Mesendoderm (in vitro differentiated cells): ENCODE measurements around the gene RAMACL.

Source experiments
- DNase-seq: peaks from one replicate; pipeline ENCODE4 v3.0.0; 2013
- H2AK5ac ChIP-seq: 2 replicates; pipeline ENCODE4 v1.6.1; 2013; ENCODE audit warnings: low read length, inconsistent platforms
- H2BK120ac ChIP-seq: 2 replicates; pipeline ENCODE4 v1.6.1; 2013; ENCODE audit warnings: low read depth, mild to moderate bottlenecking, low read length, moderate library complexity, mixed read lengths
- H2BK15ac ChIP-seq: replicated peaks from 2 replicates; pipeline ENCODE4 v1.6.1; 2013; ENCODE audit warnings: low read depth, mild to moderate bottlenecking, moderate library complexity
- H2BK5ac ChIP-seq: 2 replicates; pipeline ENCODE4 v1.6.1; 2013; ENCODE audit warnings: low read length, inconsistent platforms
- H3K18ac ChIP-seq: 2 replicates; pipeline ENCODE4 v1.6.1; 2013; ENCODE audit warnings: mild to moderate bottlenecking, low read length, mixed read lengths
- H3K23ac ChIP-seq: one replicate; pipeline ENCODE4 v1.6.1; 2013; ENCODE audit warnings: low read length
- H3K27ac ChIP-seq: 2 replicates; pipeline ENCODE4 v1.5.1; 2013; ENCODE audit warnings: low read depth, mild to moderate bottlenecking, inconsistent platforms, low read length, moderate library complexity
- H3K27me3 ChIP-seq: 2 replicates; pipeline ENCODE4 v1.6.1; 2013; ENCODE audit warnings: low read length, control low read depth, mild to moderate bottlenecking, inconsistent platforms; ENCODE audit not compliant: insufficient read depth, poor library complexity
- H3K36me3 ChIP-seq: 2 replicates; pipeline ENCODE4 v1.6.1; 2013; ENCODE audit warnings: low read length, inconsistent platforms; ENCODE audit not compliant: control insufficient read depth, insufficient read depth
- H3K4ac ChIP-seq: one replicate; pipeline ENCODE4 v1.6.1; 2013; ENCODE audit warnings: low read depth, mild to moderate bottlenecking, low read length, moderate library complexity
- H3K4me1 ChIP-seq: 2 replicates; pipeline ENCODE4 v1.6.1; 2013; ENCODE audit warnings: low read depth, low read length, inconsistent platforms; ENCODE audit not compliant: control insufficient read depth
- H3K4me2 ChIP-seq: 2 replicates; pipeline ENCODE4 v1.6.1; 2013; ENCODE audit warnings: low read length
- H3K4me3 ChIP-seq: 2 replicates; pipeline ENCODE4 v1.5.1; 2013; ENCODE audit warnings: mild to moderate bottlenecking, low read length
- H3K56ac ChIP-seq: one replicate; pipeline ENCODE4 v1.6.1; 2013; ENCODE audit warnings: low read length
- H3K79me1 ChIP-seq: 2 replicates; pipeline ENCODE4 v1.6.1; 2013; ENCODE audit warnings: low read length, inconsistent platforms
- H3K79me2 ChIP-seq: 2 replicates; pipeline ENCODE4 v1.6.1; 2013; ENCODE audit warnings: mild to moderate bottlenecking, low read length; ENCODE audit not compliant: control insufficient read depth, insufficient read depth
- H3K9ac ChIP-seq: 2 replicates; pipeline ENCODE4 v1.6.1; 2013; ENCODE audit warnings: low read length, inconsistent platforms
- H4K5ac ChIP-seq: one replicate; pipeline ENCODE4 v1.6.1; 2013; ENCODE audit warnings: low read length
- H4K8ac ChIP-seq: one replicate; pipeline ENCODE4 v1.6.1; 2013; ENCODE audit warnings: low read depth, mild to moderate bottlenecking, control low read depth, low read length, moderate library complexity
- WGBS: extraction: QIAGEN DNeasy Blood & Tissue Kit; methylation state at CpG from one replicate; pipeline ENCODE4 v1.1.7; 2013; ENCODE audit warnings: low lambda C conversion rate, missing lambda C conversion rate; ENCODE audit not compliant: insufficient coverage; ENCODE audit errors: extremely low coverage; 5-methylcytosine and 5-hydroxymethylcytosine counted together

The RAMACL gene

GRCh38 chr6:166542580-166542912, 43.9 kb downstream of the RAMACL start:
- H3K27me3 ChIP-seq: no peaks in the 10 kb centered on the region
- no peaks in the 10 kb centered on the region for H3K79me1 ChIP-seq
- no peak overlapping the region for H3K56ac ChIP-seq
- H4K5ac ChIP-seq: no peak overlapping the region
- H3K79me2 ChIP-seq: no peaks in the 10 kb centered on the region
- no peak overlapping the region for H3K4ac ChIP-seq
- H3K4me3 ChIP-seq: no peak overlapping the region
- H3K23ac ChIP-seq: no peak overlapping the region
- DNase-seq: peak; percentile 92
- H2BK120ac ChIP-seq: no peak overlapping the region
- H3K18ac ChIP-seq: no peak overlapping the region
- no peak overlapping the region for H3K4me2 ChIP-seq
- H2BK15ac ChIP-seq: no peak overlapping the region
- H3K36me3 ChIP-seq: no peaks in the 10 kb centered on the region
- H3K4me1 ChIP-seq: peaks cover 8% of the 10 kb centered on the region
- no peak overlapping the region for H3K9ac ChIP-seq
- no peak overlapping the region for H2BK5ac ChIP-seq
- no CpG with 5 or more reads among the region's 4 CpGs for WGBS
- no peak overlapping the region for H3K27ac ChIP-seq
- no peak overlapping the region for H2AK5ac ChIP-seq
- H4K8ac ChIP-seq: no peak overlapping the region

GRCh38 chr6:166541876-166542579, 44.5 kb downstream of the RAMACL start:
- Histone ChIP-seq H3K79me1 (no peaks in the 10 kb centered on the region), H3K4ac (no peak overlapping the region), H2BK5ac (no peak overlapping the region), H3K27me3 (no peaks in the 10 kb centered on the region), H2AK5ac (no peak overlapping the region), H3K79me2 (no peaks in the 10 kb centered on the region), H2BK15ac (no peak overlapping the region), H3K9ac (no peak overlapping the region), H3K18ac (peak overlapping the region; percentile 62), H3K56ac (no peak overlapping the region), H4K8ac (no peak overlapping the region), H3K36me3 (no peaks in the 10 kb centered on the region), H3K4me2 (no peak overlapping the region), H4K5ac (no peak overlapping the region), H3K4me1 (peaks cover 8% of the 10 kb centered on the region), H3K27ac (peak overlapping the region; percentile 42), H3K23ac (no peak overlapping the region), H2BK120ac (peak overlapping the region; percentile 17), H3K4me3 (no peak overlapping the region)
- WGBS: no CpG with 5 or more reads among the region's 12 CpGs
- DNase-seq: no peak

GRCh38 chr6:166541366-166541765, 45.1 kb downstream of the RAMACL start:
- H3K18ac ChIP-seq: peak overlapping the region; percentile 15
- no peak overlapping the region for H3K56ac ChIP-seq
- H2BK15ac ChIP-seq: no peak overlapping the region
- no peaks in the 10 kb centered on the region for H3K27me3 ChIP-seq
- no peak overlapping the region for H2BK120ac ChIP-seq
- no peaks in the 10 kb centered on the region for H3K36me3 ChIP-seq
- no peak overlapping the region for H4K5ac ChIP-seq
- no CpG with 5 or more reads among the region's 12 CpGs for WGBS
- H3K23ac ChIP-seq: no peak overlapping the region
- H3K9ac ChIP-seq: no peak overlapping the region
- H3K4me3 ChIP-seq: no peak overlapping the region
- H3K4me2 ChIP-seq: no peak overlapping the region
- no peaks in the 10 kb centered on the region for H3K79me1 ChIP-seq
- H2BK5ac ChIP-seq: no peak overlapping the region
- no peak overlapping the region for H4K8ac ChIP-seq
- peaks cover 8% of the 10 kb centered on the region for H3K4me1 ChIP-seq
- no peaks in the 10 kb centered on the region for H3K79me2 ChIP-seq
- no peak overlapping the region for H3K4ac ChIP-seq
- no peak overlapping the region for H2AK5ac ChIP-seq
- no peak for DNase-seq
- H3K27ac ChIP-seq: no peak overlapping the region

GRCh38 chr6:166540631-166541331, 45.7 kb downstream of the RAMACL start:
- no CpG with 5 or more reads among the region's 18 CpGs for WGBS
- H3K79me1 ChIP-seq: no peaks in the 10 kb centered on the region
- no peak overlapping the region for H3K4ac ChIP-seq
- H3K18ac ChIP-seq: peak overlapping the region; percentile 43
- no peak for DNase-seq
- no peaks in the 10 kb centered on the region for H3K36me3 ChIP-seq
- H3K4me2 ChIP-seq: no peak overlapping the region
- peak overlapping the region; percentile 26 for H3K27ac ChIP-seq
- peaks cover 8% of the 10 kb centered on the region for H3K4me1 ChIP-seq
- H2BK15ac ChIP-seq: no peak overlapping the region
- peak overlapping the region; percentile 20 for H3K56ac ChIP-seq
- H2AK5ac ChIP-seq: no peak overlapping the region
- H3K27me3 ChIP-seq: no peaks in the 10 kb centered on the region
- H4K5ac ChIP-seq: no peak overlapping the region
- no peak overlapping the region for H3K23ac ChIP-seq
- no peak overlapping the region for H4K8ac ChIP-seq
- no peak overlapping the region for H3K9ac ChIP-seq
- H3K79me2 ChIP-seq: no peaks in the 10 kb centered on the region
- H2BK5ac ChIP-seq: no peak overlapping the region
- H2BK120ac ChIP-seq: peak overlapping the region; percentile 45
- no peak overlapping the region for H3K4me3 ChIP-seq

- Histone ChIP-seq H2BK15ac (no peak overlapping the region), H3K4ac (no peak overlapping the region), H3K27me3 (no peaks in the 10 kb centered on the region), H3K18ac (no peak overlapping the region), H3K79me2 (no peaks in the 10 kb centered on the region), H3K56ac (peak overlapping the region; percentile 17), H4K8ac (no peak overlapping the region), H3K79me1 (no peaks in the 10 kb centered on the region), H3K4me3 (no peak overlapping the region), H2BK120ac (no peak overlapping the region), H3K27ac (peak overlapping the region; percentile 33), H2AK5ac (no peak overlapping the region), H3K9ac (no peak overlapping the region), H4K5ac (peak overlapping the region; percentile 6), H3K4me1 (peaks cover 8% of the 10 kb centered on the region), H3K36me3 (no peaks in the 10 kb centered on the region), H2BK5ac (no peak overlapping the region), H3K4me2 (no peak overlapping the region), H3K23ac (no peak overlapping the region)
- no peak for DNase-seq
- WGBS: no CpG with 5 or more reads among the region's 4 CpGs
These were observed 46.9 kb downstream of the RAMACL start for GRCh38 chr6:166539543-166539942.
